ENCODE measurements around the gene STARD3NL.

Gene STARD3NL

GRCh38 chr7:38185395-38186307 lies 7.6 kb downstream of the STARD3NL start:
- no peak for DNase-seq (ENCODE audit: low spot score)

DNA sequence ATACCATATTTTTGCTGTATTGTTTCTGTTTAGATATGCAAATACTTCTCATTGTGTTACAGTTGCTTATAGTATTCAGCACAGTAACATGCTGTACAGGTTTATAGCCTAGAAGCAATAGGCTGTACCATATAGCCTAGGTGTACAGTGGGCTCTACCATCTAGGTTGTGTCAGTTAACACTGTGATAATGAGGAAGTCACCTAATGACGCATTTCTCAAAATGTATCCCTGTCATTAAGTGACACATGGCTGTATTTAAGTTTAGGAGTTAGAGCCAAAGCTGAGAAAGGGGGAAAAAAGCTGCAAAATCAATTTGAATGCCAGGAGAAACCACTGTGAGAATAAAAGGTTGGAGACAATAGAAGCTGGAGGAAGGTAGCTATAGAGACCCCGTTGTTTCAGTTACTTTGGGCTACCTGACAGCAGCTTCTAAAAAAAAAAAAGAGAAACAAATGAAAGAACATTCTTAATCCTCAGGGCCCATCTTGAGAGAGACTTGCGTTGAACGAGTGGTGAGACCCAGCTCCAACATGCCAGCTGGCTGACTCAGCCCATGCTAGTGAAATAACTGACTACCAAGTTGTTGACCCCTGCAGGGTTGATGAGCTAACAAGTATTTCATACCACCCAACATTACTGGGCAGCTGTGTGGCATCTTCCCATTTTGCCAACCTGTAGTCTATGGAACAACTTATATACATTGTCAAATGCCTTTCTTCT lies 8.7 kb downstream of the STARD3NL start:
- DNase-seq (ENCODE audit: low spot score) = no peak

DNA sequence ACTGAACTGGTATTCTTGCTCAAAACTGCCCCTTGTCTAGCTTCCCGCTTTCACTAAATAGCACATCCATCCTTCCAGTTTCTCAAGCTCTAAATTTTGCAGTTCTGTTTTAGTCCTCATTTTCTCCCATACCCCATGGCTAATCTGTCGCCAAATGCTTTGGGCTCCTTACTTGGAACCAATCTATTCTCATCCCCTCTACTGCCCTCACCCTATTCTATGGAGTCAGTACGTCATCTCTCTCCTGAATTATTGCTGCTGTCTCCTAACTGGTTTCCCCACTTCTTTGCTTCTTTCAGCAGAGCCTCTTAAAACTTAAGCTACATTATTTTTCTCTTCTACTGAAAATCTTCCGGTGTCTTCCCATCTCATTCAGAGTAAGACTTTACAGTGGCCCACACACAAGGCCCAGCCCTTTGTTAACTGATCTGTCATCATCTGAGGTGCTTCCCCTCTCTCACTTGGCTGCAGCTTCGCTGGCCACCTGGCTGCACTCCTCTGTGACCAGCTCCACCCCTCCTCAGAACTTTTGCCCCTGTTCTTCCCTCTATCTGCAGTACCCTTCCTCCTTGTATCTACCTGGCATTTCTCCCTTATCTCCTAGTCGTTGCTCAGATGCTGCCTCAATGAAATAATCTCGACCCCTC lies 9.9 kb downstream of the STARD3NL start:
- DNase-seq (ENCODE audit: low spot score) = no peak

- no peak for DNase-seq (ENCODE audit: low spot score)
Measured at GRCh38 chr7:38189231-38189938, 11.3 kb downstream of the STARD3NL start.

- no peak for DNase-seq (ENCODE audit: low spot score)
Measured at GRCh38 chr7:38190011-38190410, 12.0 kb downstream of the STARD3NL start.

GRCh38 chr7:38191791-38192190 lies 13.7 kb downstream of the STARD3NL start:
- no peak for DNase-seq (ENCODE audit: low spot score)

- no peak for DNase-seq (ENCODE audit: low spot score)
Measured at GRCh38 chr7:38192327-38192726, 14.3 kb downstream of the STARD3NL start.

GRCh38 chr7:38195804-38196595 lies 18.0 kb downstream of the STARD3NL start:
- DNase-seq (ENCODE audit: low spot score) = no peak

GRCh38 chr7:38198366-38198765 lies 20.3 kb downstream of the STARD3NL start:
- no peak for DNase-seq (ENCODE audit: low spot score)

GRCh38 chr7:38199154-38199553 lies 21.1 kb downstream of the STARD3NL start:
- DNase-seq (ENCODE audit: low spot score) = no peak

DNA sequence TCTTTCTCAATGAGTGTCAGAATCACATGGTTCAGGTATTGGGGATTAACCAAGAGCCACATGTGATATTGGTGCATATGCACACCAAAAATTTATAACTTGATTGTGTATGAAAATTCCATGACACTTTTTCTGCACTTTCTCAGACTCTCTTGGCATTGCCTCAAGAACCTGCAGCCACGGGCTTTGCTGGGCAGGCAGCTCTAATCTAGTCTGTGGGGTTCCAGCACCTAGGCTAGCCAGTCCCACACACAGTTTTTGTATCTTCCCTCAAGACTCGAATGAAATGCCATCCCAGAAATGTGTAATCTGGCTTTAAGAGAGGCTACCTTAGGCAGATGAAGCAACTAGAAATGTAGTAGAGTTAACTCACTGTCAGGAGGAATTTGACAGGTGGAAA lies 21.7 kb downstream of the STARD3NL start:
- DNase-seq (ENCODE audit: low spot score) = no peak

GRCh38 chr7:38206071-38206470 lies 28.0 kb downstream of the STARD3NL start:
- DNase-seq (ENCODE audit: low spot score) = no peak

- no peak for DNase-seq (ENCODE audit: low spot score)
Measured at GRCh38 chr7:38207843-38208242, 29.8 kb downstream of the STARD3NL start.

GRCh38 chr7:38211486-38211885 lies 33.4 kb downstream of the STARD3NL start:
- no peak for DNase-seq (ENCODE audit: low spot score)

- DNase-seq (ENCODE audit: low spot score) = no peak
Measured at GRCh38 chr7:38211940-38212339, 33.9 kb downstream of the STARD3NL start.

DNA sequence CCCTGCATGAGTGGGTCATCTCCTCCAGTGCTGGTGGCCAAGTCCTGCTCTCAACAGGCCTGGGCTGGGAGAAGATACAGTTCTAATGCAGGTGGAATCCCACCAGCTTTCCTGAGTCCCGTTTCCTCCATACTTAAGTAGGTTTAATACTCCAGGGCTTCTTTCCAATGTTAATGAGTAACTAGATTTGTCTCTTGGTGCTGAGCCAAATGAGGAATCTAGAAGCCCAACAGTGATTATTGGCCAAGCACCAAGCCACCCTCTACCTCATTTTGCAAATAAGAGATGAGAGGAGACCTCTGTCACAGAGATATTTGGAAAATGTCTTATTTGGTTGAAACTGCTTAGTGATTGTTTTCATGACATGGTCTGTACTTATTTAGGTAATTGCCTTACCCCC lies 37.1 kb downstream of the STARD3NL start:
- DNase-seq (ENCODE audit: low spot score) = no peak

GRCh38 chr7:38215735-38216670 lies 38.0 kb downstream of the STARD3NL start:
- DNase-seq (ENCODE audit: low spot score) = peak; percentile 83

GRCh38 chr7:38217672-38218071 lies 39.6 kb downstream of the STARD3NL start:
- no peak for DNase-seq (ENCODE audit: low spot score)

DNA sequence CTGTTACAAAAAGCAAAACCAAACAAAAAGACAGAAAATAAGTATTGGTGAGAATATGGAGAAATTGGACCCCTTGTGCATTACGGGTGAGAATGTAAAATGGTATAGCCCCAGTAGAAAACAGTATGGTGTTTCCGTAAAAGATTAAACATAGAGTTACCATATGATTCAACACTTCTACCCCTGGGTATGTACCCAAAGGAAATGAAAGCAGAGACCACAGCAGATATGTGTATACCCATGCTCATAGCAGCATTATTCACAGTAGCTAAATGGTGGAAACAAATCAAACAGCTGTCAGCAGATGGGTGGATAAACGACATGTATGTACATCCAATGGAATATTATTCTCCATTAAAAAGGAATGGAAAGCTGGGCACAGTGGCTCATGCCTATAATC lies 42.4 kb downstream of the STARD3NL start:
- peak; percentile 45 for DNase-seq (ENCODE audit: low spot score)

DNA sequence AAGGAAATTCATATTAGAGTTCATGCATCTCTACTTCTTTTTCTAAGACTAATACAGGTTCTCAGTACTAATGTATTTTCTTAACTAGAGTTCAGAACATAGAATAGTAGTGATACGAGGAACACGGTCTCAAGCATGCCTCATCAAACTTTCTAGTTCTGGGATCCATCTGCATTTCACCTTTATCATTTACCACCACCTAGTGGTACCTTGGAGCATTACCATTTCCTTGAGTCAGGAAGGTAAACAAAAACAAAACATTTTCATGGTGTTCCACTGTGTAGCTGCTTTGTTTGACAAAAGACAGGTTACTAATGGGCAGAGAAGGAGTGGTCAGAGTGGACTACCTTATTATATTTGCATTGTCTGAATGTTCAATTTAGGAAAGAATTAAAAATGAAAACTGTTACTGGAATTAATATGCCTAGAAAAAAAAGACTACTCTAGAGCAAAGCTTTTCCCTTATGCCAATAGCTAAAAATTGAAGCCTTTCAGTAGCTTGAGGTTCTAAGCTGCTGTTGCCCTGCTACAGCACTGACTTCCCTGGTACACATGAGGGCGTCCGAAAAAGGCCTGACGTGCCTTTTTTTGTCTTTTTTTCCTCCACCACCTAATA lies 44.5 kb downstream of the STARD3NL start:
- peak; percentile 81 for DNase-seq (ENCODE audit: low spot score)
